ENCODE results near the gene TXNRD2. TPM values are rescaled to one million over a fixed set of nuclear protein-coding genes. Genes with fewer than 3 reads are reported as not detected.

TXNRD2 gene
- total RNA-seq, 1 experiment from 2014 or later: 7.0 TPM

GRCh38 chr22:19933341-19934241 lies 8.0 kb downstream of the TXNRD2 start:
- Histone ChIP-seq H3K9ac (ENCODE audit: low read length) (no peak overlapping the region), H3K79me2 (ENCODE audit: low read length) (no peaks in the 10 kb centered on the region), H3K27me3 (ENCODE audit: low read length) (no peaks in the 10 kb centered on the region), H4K20me1 (ENCODE audit: insufficient read depth, low read depth, low read length) (no peaks in the 10 kb centered on the region), H3K4me2 (ENCODE audit: low read depth, low read length, poor library complexity, severe bottlenecking) (no peak overlapping the region), H3K9me3 (ENCODE audit: low read length) (no peaks in the 10 kb centered on the region), H3K27ac (ENCODE audit: low read length) (no peak overlapping the region), H3K36me3 (ENCODE audit: insufficient read depth, low read length) (0 out of 2 replicates have a peak, but pooled peaks cover 5% of the 10 kb centered on the region), H3K4me3 (ENCODE audit: low read length) (no peak overlapping the region), H3K4me1 (ENCODE audit: low read length) (no peaks in the 10 kb centered on the region), H2AFZ (ENCODE audit: low read length) (no peak overlapping the region), H3K9me2 (replicated peaks; ENCODE audit: insufficient read depth, low read length) (no peaks in the 10 kb centered on the region)
- DNase-seq: no peak

- Histone ChIP-seq H4K20me1 (ENCODE audit: insufficient read depth, low read depth, low read length) (no peaks in the 10 kb centered on the region), H3K9ac (ENCODE audit: low read length) (no peak overlapping the region), H3K4me3 (ENCODE audit: low read length) (no peak overlapping the region), H3K36me3 (ENCODE audit: insufficient read depth, low read length) (0 out of 2 replicates have a peak, but pooled peaks cover 5% of the 10 kb centered on the region), H3K9me3 (ENCODE audit: low read length) (no peaks in the 10 kb centered on the region), H3K79me2 (ENCODE audit: low read length) (no peaks in the 10 kb centered on the region), H3K27ac (ENCODE audit: low read length) (no peak overlapping the region), H3K4me2 (ENCODE audit: low read depth, low read length, poor library complexity, severe bottlenecking) (no peak overlapping the region), H2AFZ (ENCODE audit: low read length) (no peak overlapping the region), H3K9me2 (replicated peaks; ENCODE audit: insufficient read depth, low read length) (no peaks in the 10 kb centered on the region), H3K4me1 (ENCODE audit: low read length) (no peaks in the 10 kb centered on the region), H3K27me3 (ENCODE audit: low read length) (no peaks in the 10 kb centered on the region)
- no peak for DNase-seq
Measured at GRCh38 chr22:19932367-19933206, 9.0 kb downstream of the TXNRD2 start.

GRCh38 chr22:19931514-19931913 lies 10.1 kb downstream of the TXNRD2 start:
- Histone ChIP-seq H2AFZ (ENCODE audit: low read length) (no peak overlapping the region), H3K9ac (ENCODE audit: low read length) (no peak overlapping the region), H3K27me3 (ENCODE audit: low read length) (no peaks in the 10 kb centered on the region), H3K9me3 (ENCODE audit: low read length) (no peaks in the 10 kb centered on the region), H3K27ac (ENCODE audit: low read length) (no peak overlapping the region), H3K4me3 (ENCODE audit: low read length) (no peak overlapping the region), H3K4me1 (ENCODE audit: low read length) (no peaks in the 10 kb centered on the region), H3K79me2 (ENCODE audit: low read length) (no peaks in the 10 kb centered on the region), H3K36me3 (ENCODE audit: insufficient read depth, low read length) (0 out of 2 replicates have a peak, but pooled peaks cover under 1% of the 10 kb centered on the region), H3K4me2 (ENCODE audit: low read depth, low read length, poor library complexity, severe bottlenecking) (no peak overlapping the region), H3K9me2 (replicated peaks; ENCODE audit: insufficient read depth, low read length) (no peaks in the 10 kb centered on the region), H4K20me1 (ENCODE audit: insufficient read depth, low read depth, low read length) (no peaks in the 10 kb centered on the region)
- no peak for DNase-seq

GRCh38 chr22:19930551-19931486 lies 10.8 kb downstream of the TXNRD2 start:
- Histone ChIP-seq H3K79me2 (ENCODE audit: low read length) (no peaks in the 10 kb centered on the region), H4K20me1 (ENCODE audit: insufficient read depth, low read depth, low read length) (no peaks in the 10 kb centered on the region), H3K27ac (ENCODE audit: low read length) (no peak overlapping the region), H3K9ac (ENCODE audit: low read length) (no peak overlapping the region), H3K4me3 (ENCODE audit: low read length) (no peak overlapping the region), H2AFZ (ENCODE audit: low read length) (no peak overlapping the region), H3K27me3 (ENCODE audit: low read length) (no peaks in the 10 kb centered on the region), H3K9me2 (replicated peaks; ENCODE audit: insufficient read depth, low read length) (no peaks in the 10 kb centered on the region), H3K4me2 (ENCODE audit: low read depth, low read length, poor library complexity, severe bottlenecking) (no peak overlapping the region), H3K4me1 (ENCODE audit: low read length) (no peaks in the 10 kb centered on the region), H3K9me3 (ENCODE audit: low read length) (no peaks in the 10 kb centered on the region), H3K36me3 (ENCODE audit: insufficient read depth, low read length) (no peaks in the 10 kb centered on the region)
- no peak for DNase-seq

GRCh38 chr22:19929586-19930550 lies 11.8 kb downstream of the TXNRD2 start:
- Histone ChIP-seq H3K79me2 (ENCODE audit: low read length) (no peaks in the 10 kb centered on the region), H3K27ac (ENCODE audit: low read length) (no peak overlapping the region), H3K27me3 (ENCODE audit: low read length) (no peaks in the 10 kb centered on the region), H3K4me1 (ENCODE audit: low read length) (no peaks in the 10 kb centered on the region), H3K9me3 (ENCODE audit: low read length) (no peaks in the 10 kb centered on the region), H2AFZ (ENCODE audit: low read length) (no peak overlapping the region), H3K36me3 (ENCODE audit: insufficient read depth, low read length) (no peaks in the 10 kb centered on the region), H3K4me2 (ENCODE audit: low read depth, low read length, poor library complexity, severe bottlenecking) (no peak overlapping the region), H3K4me3 (ENCODE audit: low read length) (no peak overlapping the region), H3K9ac (ENCODE audit: low read length) (no peak overlapping the region), H3K9me2 (replicated peaks; ENCODE audit: insufficient read depth, low read length) (no peaks in the 10 kb centered on the region), H4K20me1 (ENCODE audit: insufficient read depth, low read depth, low read length) (no peaks in the 10 kb centered on the region)
- DNase-seq: no peak

- Histone ChIP-seq H3K4me1 (ENCODE audit: low read length) (no peaks in the 10 kb centered on the region), H3K27me3 (ENCODE audit: low read length) (no peaks in the 10 kb centered on the region), H3K9me3 (ENCODE audit: low read length) (no peaks in the 10 kb centered on the region), H3K4me3 (ENCODE audit: low read length) (no peak overlapping the region), H3K79me2 (ENCODE audit: low read length) (no peaks in the 10 kb centered on the region), H3K36me3 (ENCODE audit: insufficient read depth, low read length) (no peaks in the 10 kb centered on the region), H4K20me1 (ENCODE audit: insufficient read depth, low read depth, low read length) (no peaks in the 10 kb centered on the region), H3K9me2 (replicated peaks; ENCODE audit: insufficient read depth, low read length) (no peaks in the 10 kb centered on the region), H3K27ac (ENCODE audit: low read length) (no peak overlapping the region), H2AFZ (ENCODE audit: low read length) (no peak overlapping the region), H3K4me2 (ENCODE audit: low read depth, low read length, poor library complexity, severe bottlenecking) (no peak overlapping the region), H3K9ac (ENCODE audit: low read length) (no peak overlapping the region)
- DNase-seq: no peak
Measured at GRCh38 chr22:19928207-19928606, 13.4 kb downstream of the TXNRD2 start.

GRCh38 chr22:19927696-19928095 lies 13.9 kb downstream of the TXNRD2 start:
- Histone ChIP-seq H3K9ac (ENCODE audit: low read length) (no peak overlapping the region), H3K4me2 (ENCODE audit: low read depth, low read length, poor library complexity, severe bottlenecking) (no peak overlapping the region), H3K27me3 (ENCODE audit: low read length) (no peaks in the 10 kb centered on the region), H4K20me1 (ENCODE audit: insufficient read depth, low read depth, low read length) (no peaks in the 10 kb centered on the region), H3K79me2 (ENCODE audit: low read length) (no peaks in the 10 kb centered on the region), H2AFZ (ENCODE audit: low read length) (no peak overlapping the region), H3K36me3 (ENCODE audit: insufficient read depth, low read length) (no peaks in the 10 kb centered on the region), H3K4me1 (ENCODE audit: low read length) (no peaks in the 10 kb centered on the region), H3K27ac (ENCODE audit: low read length) (no peak overlapping the region), H3K9me2 (replicated peaks; ENCODE audit: insufficient read depth, low read length) (no peaks in the 10 kb centered on the region), H3K4me3 (ENCODE audit: low read length) (no peak overlapping the region), H3K9me3 (ENCODE audit: low read length) (no peaks in the 10 kb centered on the region)
- DNase-seq: no peak

All from Karpas-422 (cell line).